Raji (cell line): ENCODE measurements around the gene STUB1.

Experiments used
- POLR2A ChIP-seq: IDR thresholded peaks from 2 replicates; pipeline ENCODE4 v1.6.1; 2011; ENCODE audit warnings: low read depth, low read length, control low read depth; ENCODE audit not compliant: insufficient read depth

The STUB1 gene

GRCh38 chr16:670485-671352 lies 9.5 kb upstream of the STUB1 start:
- TF ChIP-seq POLR2A = no peak

DNA sequence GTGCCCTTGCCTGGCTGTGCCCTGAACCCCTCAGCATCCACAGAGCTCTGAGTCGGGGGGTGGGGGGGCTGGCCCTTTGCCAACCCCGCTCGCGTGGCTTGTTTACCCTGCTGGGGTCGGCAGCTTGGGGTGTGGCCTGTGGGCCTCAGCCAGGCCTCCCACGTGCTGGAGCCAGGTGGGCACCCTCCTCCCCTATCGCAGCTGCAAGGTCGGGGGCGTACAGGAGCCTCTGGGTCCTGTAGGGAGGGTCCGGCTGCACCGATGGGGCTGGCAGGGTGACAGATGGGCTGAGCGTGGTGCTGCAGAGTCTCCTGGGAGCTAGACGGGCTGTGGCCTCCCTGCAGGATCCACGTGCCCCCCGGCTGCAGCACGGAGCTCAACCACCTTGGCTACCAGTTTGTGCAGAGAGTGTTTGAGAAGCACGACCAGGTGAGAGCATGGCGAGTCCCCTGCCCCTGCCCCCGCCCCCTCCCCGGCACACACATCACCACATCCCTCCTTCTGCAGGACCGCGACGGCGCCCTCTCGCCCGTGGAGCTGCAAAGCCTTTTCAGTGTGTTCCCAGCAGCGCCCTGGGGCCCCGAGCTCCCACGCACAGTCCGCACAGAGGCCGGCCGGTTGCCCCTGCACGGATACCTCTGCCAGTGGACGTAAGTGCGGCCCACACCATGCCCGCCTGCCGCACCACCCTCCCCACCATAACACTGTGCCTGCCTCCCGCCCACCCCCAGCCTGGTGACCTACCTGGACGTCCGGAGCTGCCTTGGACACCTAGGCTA lies 8.7 kb upstream of the STUB1 start:
- TF ChIP-seq POLR2A = no peak

DNA sequence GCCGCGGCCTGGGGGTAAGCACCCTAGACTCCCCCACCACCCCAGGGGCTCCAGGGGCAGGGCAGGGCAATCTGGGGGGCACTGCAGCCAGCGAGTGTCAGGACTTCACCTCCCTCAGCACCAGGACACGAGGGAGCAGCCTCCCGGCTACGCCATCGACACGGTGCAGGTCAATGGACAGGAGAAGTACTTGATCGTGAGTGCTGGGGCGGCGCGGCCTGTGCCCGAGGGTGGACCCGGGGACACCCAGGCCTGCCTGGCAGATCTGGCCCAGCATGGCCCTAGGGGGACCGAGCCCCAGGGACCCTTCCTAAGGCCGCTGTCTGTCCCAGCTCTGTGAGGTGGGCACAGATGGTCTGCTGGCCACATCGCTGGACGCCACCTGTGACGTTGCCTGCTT lies 7.8 kb upstream of the STUB1 start:
- TF ChIP-seq POLR2A = no peak

GRCh38 chr16:672851-673250 lies 7.4 kb upstream of the STUB1 start:
- TF ChIP-seq POLR2A = no peak

GRCh38 chr16:673399-673991 lies 6.7 kb upstream of the STUB1 start:
- no peak for TF ChIP-seq POLR2A

GRCh38 chr16:674214-674881 lies 5.9 kb upstream of the STUB1 start:
- no peak for TF ChIP-seq POLR2A

DNA sequence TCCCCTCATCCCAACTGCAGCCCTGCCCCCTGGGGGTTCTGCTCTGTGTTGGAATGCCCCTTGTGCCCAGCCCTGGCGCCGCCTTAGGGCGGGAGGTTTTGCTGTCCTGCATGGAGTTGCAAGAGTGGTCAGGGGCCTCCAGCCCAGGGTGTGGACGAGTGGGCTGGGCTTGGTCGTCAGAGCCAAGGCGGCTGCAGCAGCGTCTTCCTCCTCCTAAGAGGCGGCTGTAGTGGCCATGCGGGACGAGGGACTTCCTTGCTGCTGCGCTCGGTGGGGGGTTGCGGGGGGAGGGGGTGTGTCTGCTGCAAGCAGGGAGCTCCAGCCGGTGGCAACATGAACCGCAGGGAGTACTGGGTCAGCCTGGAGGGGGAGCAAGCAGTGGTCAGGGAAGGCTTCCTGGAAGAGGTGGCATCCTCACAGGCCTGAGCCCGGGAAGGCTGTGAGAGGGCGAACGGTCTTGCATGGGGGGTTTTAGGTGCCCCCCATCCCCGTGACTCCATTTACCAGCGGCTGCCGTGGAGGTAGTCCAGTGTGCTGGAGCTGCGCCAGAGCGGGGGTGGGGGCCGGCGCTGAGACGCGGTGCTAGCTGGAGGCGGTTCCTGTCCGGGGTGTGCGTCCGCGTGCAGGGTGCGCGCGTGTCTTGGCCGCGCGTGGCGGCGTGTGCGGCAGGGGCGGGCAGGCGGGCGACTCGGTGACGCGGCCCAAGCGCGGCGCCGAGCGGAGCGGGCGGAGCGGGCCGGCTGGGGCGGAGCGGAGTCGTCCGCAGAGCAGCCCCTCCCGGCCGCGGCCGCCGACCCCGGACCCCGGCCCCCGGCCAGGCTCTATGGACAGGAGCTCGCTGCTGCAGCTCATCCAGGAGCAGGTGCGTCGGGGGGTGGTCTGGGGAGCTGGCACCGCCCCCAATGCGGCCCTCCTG lies 5.0 kb upstream of the STUB1 start, which contains the start of gene RHBDL1:
Gene RHBDL1, plus strand, starts transcription at position 704 of the 916 bp plus-strand sequence. Its CDS starts 120 bp downstream, at position 824.
- no peak for TF ChIP-seq POLR2A

DNA sequence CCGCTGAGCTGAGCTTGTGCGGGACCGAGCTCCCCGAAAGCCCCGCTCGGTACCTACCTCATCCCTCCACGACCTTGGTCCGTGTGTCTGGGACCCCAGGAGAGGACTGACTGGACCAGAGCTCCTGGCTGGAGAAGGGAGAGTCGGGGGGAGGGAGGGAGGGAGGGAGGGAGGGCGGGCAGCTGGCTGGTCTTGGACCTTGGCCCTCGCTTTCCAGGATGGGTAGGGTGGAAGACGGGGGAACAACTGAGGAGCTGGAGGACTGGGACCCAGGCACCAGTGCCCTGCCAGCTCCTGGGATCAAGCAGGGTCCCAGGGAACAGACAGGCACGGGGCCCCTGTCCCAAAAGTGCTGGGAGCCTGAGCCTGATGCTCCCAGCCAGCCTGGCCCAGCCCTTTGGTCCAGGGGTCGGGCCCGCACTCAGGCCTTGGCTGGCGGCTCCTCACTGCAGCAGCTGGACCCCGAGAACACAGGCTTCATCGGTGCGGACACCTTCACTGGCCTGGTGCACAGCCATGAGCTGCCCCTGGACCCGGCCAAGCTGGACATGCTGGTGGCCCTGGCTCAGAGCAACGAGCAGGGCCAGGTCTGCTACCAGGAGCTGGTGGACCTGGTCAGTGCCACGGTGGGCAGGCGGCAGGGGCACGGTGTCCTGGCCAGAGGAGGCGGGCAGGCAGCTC lies 4.2 kb upstream of the STUB1 start:
- no peak for TF ChIP-seq POLR2A

DNA sequence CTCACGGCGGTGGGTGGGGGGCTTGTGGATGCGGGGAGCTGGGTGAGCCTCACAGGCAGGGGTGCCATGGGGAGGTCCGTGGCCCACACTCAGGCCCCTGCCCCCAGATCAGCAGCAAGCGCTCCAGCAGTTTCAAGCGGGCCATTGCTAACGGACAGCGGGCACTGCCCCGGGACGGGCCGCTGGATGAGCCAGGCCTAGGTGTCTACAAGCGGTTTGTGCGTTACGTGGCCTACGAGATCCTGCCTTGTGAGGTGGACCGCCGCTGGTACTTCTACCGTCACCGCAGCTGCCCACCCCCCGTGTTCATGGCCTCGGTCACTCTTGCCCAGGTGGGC lies 3.7 kb upstream of the STUB1 start:
- TF ChIP-seq POLR2A = no peak

- TF ChIP-seq POLR2A = no peak
These were observed 3.3 kb upstream of the STUB1 start for GRCh38 chr16:676913-677312.

DNA sequence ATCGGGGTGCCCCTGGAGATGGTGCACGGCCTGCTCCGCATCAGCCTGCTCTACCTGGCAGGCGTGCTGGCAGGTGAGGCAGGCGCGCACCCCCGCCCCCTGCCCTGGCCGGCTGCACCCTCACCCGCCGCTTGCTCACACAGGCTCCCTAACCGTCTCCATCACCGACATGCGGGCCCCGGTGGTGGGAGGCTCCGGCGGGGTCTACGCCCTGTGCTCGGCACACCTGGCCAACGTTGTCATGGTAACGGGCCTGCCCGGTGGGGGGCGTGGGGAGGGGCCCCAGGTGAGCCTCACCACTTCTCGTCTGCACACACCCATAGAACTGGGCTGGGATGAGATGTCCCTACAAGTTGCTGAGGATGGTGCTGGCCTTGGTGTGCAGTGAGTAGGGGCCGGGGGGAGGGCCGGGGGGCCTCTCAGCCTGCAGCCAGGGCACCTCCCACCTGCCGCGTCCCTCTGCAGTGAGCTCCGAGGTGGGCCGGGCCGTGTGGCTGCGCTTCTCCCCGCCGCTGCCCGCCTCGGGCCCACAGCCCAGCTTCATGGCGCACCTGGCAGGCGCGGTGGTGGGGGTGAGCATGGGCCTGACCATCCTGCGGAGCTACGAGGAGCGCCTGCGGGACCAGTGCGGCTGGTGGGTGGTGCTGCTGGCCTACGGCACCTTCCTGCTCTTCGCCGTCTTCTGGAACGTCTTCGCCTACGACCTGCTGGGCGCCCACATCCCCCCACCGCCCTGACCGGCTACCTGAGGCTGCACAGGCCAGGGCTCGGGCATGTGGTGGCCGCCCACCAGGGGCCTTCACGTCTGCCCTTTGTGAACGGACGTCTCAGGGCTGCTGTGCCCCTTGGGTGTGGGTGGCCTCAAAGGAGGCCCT lies 2.7 kb upstream of the STUB1 start:
- TF ChIP-seq POLR2A = no peak

GRCh38 chr16:678209-678857 lies 1.9 kb upstream of the STUB1 start:
- TF ChIP-seq POLR2A = no peak
